GM19438 (cell line): Measurements from ENCODE around the gene DUSP3.

Source experiments
- ATAC-seq: cut with Tn5 transposase; IDR thresholded peaks from one replicate; pipeline ENCODE4 v1.9.1; 2021; ENCODE audit warnings: low read depth; ENCODE audit not compliant: unreplicated experiment

Gene DUSP3

GRCh38 chr17:43778337-43779144 is at the start of gene DUSP3:
Gene DUSP3 (minus strand): TSS chr17:43778977. CDS start chr17:43778924, 53 bp downstream.
- peak; percentile 75 for ATAC-seq

DNA sequence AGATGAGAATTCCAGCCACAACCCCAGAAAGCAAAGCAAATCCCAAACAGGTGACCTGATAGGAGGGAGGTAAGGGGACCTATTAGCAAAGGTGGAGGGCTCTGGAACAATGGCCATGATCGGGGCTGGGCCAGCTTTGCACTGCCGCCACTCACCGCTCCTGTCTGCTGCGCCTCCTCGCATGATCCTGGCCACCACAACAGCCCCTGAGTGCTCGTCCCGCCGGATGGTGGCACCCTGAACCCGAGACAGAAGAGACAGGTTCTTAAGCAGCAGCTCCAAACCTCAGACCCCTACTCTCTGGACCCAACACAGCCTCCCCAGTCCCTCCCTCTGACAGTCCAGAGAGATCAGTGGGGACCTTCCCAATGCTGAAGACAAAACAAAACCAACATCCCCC is 48.8 kb upstream of the DUSP3 start:
- ATAC-seq, result no peak

DNA sequence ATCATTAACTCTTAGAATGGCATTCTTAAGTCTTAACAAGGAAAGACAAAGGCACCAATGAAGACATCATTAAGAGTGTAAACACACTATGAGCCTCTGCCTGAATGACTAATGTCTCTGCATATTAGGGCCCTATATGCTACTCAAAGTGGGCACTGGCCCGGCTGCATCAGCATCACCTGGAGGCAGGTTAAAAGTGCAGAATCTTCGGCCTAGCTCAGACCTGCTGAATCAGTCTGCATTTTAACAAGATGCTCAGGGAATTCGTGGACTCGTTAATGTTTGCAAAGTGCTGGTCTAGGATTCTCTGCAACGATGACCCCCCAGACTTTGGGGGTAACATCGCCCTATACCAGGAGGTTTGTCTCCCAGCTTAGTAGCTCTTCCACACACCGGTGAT is 47.4 kb upstream of the DUSP3 start:
- ATAC-seq, result no peak

GRCh38 chr17:43825567-43825966 is 46.8 kb upstream of the DUSP3 start:
- ATAC-seq, result no peak

GRCh38 chr17:43823350-43824084 is 44.7 kb upstream of the DUSP3 start:
- ATAC-seq, result no peak

GRCh38 chr17:43822570-43823190 is 43.9 kb upstream of the DUSP3 start:
- no peak for ATAC-seq

- no peak for ATAC-seq
Observed at GRCh38 chr17:43820759-43821158, 42.0 kb upstream of the DUSP3 start.

DNA sequence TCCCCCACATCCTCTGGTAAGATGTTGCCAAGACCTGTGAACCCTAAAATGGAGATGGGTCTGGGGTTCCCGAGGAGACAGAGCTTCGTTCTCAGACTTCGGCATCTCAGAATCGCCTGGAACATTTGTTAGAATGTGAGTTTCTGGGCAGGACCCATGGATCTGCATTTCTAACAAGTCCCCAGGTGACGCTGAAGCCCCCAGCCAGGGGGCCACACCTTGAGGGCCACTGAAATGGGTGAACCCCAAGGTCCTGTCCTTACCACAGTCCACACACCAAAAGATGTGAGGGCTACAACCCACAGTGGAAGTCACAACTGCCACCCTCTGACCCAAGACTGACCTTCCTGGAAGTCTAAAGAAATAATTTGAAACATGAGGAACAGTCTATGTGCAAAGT is 40.2 kb upstream of the DUSP3 start:
- no peak for ATAC-seq

DNA sequence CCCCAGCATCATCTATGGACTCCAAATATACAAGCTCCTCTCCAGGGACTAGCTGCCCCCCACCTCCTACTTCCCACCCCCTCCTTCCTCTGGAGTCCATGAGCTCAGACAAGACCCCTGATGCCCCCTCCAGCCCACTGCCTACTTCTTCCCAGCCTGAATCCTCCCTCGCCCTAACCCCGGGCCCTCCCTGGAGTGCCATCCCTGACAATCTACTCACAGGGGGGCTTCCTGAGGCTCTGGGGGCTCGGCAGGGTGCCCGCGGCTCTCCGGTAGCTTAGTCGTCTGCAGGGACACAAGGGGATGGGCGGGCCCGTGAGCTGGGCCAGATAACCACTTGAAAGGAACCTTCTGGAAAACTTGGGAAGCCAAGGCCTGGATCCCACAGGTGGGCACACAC is 39.0 kb upstream of the DUSP3 start:
- ATAC-seq, result no peak

DNA sequence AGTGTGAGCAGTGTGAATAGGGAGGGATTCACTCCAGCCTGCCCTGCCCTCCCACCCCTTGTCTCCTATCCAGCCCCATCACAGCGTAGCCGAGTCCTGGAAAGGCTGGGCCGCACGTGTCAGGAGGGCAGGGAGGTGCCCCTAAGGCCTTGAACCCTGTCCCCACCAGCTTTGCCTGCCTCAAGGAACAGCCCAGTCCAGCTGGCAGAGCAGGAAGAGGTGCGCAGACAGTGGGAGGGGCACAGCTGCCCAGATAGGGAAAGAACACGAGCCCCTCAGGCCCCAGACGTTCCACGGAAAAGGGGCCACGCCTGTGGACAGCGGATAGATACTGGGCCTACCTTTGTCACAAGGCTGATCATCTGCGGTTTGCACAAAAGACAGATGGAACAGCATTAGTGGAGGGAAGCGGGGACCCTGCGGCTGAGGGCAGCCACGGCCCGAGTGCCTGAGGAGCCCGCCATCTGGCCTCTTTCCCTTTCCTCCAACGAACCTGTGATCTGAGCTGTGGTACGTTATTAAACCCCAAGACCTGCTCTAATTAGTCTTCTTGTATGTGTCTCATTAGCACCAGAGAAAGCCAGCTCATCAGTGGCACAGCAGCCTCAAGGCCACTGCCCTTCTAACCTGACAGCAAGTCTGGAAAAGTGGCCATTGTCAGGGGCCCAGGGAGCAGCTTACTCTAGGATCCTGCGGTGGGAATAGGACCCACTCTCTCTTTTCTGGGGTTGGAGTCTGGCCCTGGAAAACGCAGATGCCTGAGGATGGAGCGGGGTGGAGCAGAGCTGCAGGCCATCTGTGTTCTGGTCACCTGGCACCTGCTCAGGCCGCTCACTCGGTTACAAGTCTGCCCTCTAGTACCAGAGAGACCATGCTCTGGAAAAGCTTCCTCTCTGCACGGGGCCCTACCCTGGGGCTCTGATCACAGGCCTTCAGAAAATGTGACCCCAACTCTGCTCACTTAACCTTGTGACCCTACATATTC is 37.9 kb upstream of the DUSP3 start:
- no peak for ATAC-seq

- no peak for ATAC-seq
Observed at GRCh38 chr17:43814714-43815113, 35.9 kb upstream of the DUSP3 start.

DNA sequence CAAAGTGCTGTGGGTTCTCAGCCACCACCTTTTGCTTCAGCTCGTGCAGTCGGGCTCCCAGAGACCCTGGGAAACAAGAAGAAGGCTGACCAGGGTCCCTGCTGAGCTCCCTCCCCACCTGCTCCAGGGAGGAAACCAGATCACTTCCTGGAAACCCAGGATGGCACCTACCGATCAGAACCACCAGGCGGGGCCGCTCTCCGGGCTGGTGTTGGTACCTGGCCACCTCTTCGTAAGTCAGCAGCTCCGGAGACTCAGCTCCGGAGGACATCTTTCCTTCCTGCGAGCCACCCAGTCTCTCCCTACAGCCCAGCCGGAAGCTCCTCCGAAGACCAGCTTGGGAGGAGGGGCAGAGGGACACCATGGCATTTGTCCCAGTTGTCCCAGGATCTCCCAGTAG is 35.2 kb upstream of the DUSP3 start:
- ATAC-seq, result no peak

DNA sequence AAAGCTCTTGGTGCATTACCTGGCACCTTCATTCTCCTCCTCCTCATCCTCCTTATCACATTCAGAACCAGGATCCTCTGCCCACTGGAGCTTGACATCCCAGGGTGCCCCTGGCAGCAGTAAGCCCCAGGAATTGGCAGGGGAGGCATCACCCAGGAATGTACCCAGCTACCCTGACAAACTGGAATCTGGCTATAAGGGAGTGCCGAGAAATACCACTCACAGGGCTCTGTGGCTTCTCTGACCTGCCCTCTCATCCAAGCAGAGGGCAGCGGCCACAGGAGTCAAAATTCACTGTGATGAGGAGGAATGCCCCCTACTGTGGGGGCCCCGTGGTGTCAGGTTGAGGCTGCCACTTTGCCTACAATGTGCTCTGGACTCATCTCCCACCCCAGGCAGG is 34.6 kb upstream of the DUSP3 start:
- ATAC-seq, result no peak

GRCh38 chr17:43812396-43813265 is 33.9 kb upstream of the DUSP3 start:
- ATAC-seq, result no peak

- no peak for ATAC-seq
Observed at GRCh38 chr17:43810823-43811222, 32.0 kb upstream of the DUSP3 start.

DNA sequence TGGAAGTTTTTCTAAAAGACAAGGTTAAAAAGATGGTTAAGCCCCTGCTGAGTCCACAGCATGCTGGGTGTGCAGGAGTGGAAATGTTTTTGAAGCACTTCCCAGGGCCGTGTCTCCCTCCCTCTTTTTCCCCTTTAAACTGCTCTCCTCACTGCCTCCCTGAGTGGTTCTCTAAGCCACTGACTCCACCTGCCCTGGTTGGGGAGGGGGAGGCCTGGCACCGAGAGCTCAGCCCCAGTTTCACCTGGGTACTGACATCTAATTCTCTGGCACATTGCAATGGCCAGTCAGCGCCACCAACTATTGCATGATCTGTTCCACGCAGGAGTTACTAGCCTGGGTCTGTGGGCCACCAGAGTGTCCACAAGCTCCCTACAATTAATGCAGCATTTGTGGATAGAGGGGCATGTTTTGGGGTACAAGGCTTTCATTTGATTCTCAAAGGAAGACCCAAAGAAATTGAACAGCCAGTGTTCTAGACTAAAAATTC is 31.5 kb upstream of the DUSP3 start:
- no peak for ATAC-seq

DNA sequence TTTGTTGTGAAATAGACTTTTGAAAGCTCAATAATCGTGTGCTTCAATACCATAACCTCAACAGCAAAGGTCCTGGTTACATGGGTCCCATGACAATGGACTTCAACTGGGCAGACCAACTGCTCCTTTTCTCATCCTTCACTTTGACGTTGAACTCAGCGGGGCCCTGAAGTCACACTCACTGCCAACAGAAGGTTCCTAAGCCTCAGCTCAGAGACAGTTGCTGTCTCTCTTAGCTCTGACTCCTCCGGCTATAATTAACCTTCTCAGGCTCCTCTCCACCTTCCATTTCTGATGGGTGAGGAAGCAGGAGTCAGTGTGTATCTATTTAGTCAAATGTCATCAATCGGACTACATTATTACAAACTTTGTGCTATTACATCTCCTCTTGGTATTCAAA is 30.3 kb upstream of the DUSP3 start:
- no peak for ATAC-seq

DNA sequence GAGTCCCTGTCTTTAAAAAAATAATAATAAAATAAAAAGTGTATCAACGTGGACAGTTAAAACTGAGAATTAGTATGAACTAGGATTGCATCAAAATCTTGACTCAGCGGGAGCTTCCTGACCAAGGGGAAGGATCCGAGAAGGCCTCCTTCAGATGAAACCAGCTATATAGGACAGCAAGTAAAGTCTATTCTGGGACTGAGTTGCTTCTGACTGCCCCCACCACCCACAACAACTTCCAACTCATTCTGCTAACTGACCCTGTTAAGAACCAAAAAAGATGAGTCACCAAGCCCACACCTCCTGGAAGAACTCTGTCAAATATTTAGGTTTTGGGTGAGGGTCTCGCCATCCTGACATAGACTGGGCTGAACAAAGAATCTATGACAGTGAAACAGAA is 29.3 kb upstream of the DUSP3 start:
- no peak for ATAC-seq

GRCh38 chr17:43805117-43805516 is 26.3 kb upstream of the DUSP3 start:
- no peak for ATAC-seq
